LoVo (cell line): ENCODE data around the gene MEP1B.
A peak's percentile ranks its signal among the peaks of the same experiment; 100 is the strongest.
"Not testable (repeated sequence)": the region's sequence is repeated elsewhere in the genome, so short reads cannot be mapped to it uniquely, and the experiment has no call there.

Source experiments
- DNase-seq: peaks from one replicate; pipeline ENCODE4 v3.0.0-alpha.2; 2016; ENCODE audit warnings: low spot score

The MEP1B gene

GRCh38 chr18:32189790-32190189 is at the start of gene MEP1B:
Gene MEP1B, plus strand, starts transcription at chr18:32190039. Its CDS starts 32 bp downstream, at chr18:32190071.
- no peak for DNase-seq

GRCh38 chr18:32148185-32148870 is 41.5 kb upstream of the MEP1B start:
- no peak for DNase-seq

- DNase-seq: no peak
Measured at GRCh38 chr18:32152705-32153448, 37.0 kb upstream of the MEP1B start.

- no peak for DNase-seq
Measured at GRCh38 chr18:32156855-32157254, 33.0 kb upstream of the MEP1B start.

GRCh38 chr18:32157580-32157979 is 32.3 kb upstream of the MEP1B start:
- DNase-seq: no peak

GRCh38 chr18:32158108-32158624 is 31.7 kb upstream of the MEP1B start:
- peak; percentile 90 for DNase-seq

GRCh38 chr18:32158631-32159030 is 31.2 kb upstream of the MEP1B start:
- not testable (repeated sequence) for DNase-seq

- peak; percentile 88 for DNase-seq
Measured at GRCh38 chr18:32160547-32160946, 29.3 kb upstream of the MEP1B start.

GRCh38 chr18:32167980-32168730 is 21.7 kb upstream of the MEP1B start:
- no peak for DNase-seq

- DNase-seq: no peak
Measured at GRCh38 chr18:32173654-32174053, 16.2 kb upstream of the MEP1B start.

GRCh38 chr18:32174719-32175118 is 15.1 kb upstream of the MEP1B start:
- DNase-seq: no peak

GRCh38 chr18:32175265-32175664 is 14.6 kb upstream of the MEP1B start:
- DNase-seq: no peak

GRCh38 chr18:32176745-32177144 is 13.1 kb upstream of the MEP1B start:
- not testable (repeated sequence) for DNase-seq

GRCh38 chr18:32177530-32177929 is 12.3 kb upstream of the MEP1B start:
- DNase-seq: no peak

GRCh38 chr18:32183503-32183902 is 6.3 kb upstream of the MEP1B start:
- no peak for DNase-seq

GRCh38 chr18:32190209-32190608 is 370 bp downstream of the MEP1B start:
- DNase-seq: no peak

GRCh38 chr18:32195881-32196815 is 6.3 kb downstream of the MEP1B start:
- no peak for DNase-seq

- DNase-seq: peak; percentile 43
Measured at GRCh38 chr18:32200766-32201165, 10.9 kb downstream of the MEP1B start.

- DNase-seq: peak; percentile 53
Measured at GRCh38 chr18:32201948-32202672, 12.3 kb downstream of the MEP1B start.

GRCh38 chr18:32208023-32208422 is 18.2 kb downstream of the MEP1B start:
- peak; percentile 5 for DNase-seq

- DNase-seq: no peak
Measured at GRCh38 chr18:32208577-32208976, 18.7 kb downstream of the MEP1B start.
